Fibroblast of the conjunctiva (primary cell): Measurements from ENCODE around the gene PADI2.

Experiments used
- DNase-seq: peaks from one replicate; pipeline ENCODE4 v3.0.0-alpha.2; 2010; ENCODE audit warnings: low read depth

Gene PADI2

DNA sequence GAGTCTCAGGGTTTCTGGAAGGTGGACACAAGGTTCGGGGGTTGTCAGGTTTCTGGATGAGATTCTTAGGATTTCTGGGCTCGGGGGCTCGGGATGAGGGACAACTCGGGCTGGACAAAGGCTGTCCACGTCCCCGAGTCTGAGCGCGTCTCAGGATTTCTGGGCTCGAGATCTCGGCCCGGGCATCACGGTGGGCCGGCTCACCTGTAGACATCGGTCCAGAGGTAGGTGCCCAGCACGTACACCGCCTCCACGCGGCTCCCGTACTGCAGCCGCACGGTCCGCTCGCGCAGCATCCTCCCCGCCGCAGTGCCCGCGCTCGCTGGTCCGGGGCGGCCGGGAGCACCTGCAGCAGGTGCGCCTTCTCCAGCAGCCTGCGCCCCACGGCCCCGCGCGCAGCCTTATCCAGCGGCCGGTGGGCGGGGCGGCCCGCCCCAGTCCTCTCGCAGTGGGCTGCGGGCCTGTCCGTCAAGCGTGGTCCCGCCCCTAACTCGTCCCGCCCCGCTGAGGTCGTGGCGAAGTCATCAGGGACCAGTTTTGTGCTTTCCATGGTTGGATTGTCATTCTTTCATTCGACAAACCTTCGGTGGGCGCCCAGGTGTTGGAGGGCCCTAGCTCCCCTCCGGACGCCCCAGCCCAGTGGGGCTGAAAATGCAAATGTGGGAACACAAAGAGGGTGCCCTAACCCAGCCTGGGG lies at the start of gene PADI2:
TSS of gene PADI2 (minus strand) at position 376 of the 697 bp plus-strand sequence. CDS start at position 296, 80 bp downstream.
- DNase-seq: no peak

DNA sequence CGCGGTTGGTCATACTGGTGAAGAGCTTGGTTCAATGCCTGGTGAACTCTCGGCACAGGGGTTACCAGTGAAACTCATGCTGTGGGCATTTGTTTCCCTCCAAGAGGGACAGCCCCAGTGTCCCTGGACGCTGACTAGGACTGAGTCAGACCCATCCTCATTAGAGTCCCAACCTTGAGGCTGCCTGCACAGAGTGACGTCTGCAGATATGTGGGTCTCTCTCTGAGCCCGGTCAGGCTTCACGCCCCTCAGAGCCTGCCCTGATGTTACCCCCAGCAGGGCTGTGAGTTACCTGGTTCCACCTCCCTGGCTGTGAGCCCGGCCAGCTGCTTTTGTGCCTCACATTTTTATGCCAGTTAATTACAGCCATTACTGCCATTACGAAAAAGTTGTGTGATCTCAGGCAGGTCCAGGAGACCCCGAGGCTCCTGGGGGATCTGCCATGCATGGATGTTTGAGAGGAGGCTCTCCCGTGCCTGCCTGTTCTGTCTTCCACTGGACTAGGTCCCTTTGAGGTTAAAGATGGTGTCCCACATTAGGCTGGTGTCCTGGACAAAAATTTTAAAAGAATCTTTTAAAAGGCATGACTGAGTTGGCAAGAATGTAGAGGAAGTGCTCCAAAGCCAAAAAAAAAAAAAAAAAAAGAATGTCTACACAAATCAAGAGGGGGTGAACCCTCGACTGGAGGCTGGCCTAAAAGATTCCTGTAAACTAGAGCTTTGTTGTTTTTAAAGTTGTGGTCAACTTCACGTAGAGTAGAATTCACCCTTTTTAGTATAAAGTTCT lies 49.0 kb upstream of the PADI2 start:
- peak; percentile 14 for DNase-seq

DNA sequence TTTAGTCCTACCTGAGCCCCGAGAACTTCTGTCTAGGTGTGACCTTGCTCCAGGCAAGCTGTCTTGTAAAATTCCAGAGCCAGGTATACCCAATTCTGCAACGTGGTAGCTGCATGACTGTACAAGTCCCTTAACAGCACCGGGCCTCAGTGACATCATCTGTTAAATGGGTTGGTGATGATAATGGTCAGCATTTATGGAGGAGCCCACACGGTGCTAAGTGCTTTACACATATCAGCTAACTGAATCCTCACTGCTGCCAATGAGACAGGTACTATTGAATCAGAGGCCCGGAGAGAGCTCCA lies 48.5 kb upstream of the PADI2 start:
- DNase-seq: no peak

DNA sequence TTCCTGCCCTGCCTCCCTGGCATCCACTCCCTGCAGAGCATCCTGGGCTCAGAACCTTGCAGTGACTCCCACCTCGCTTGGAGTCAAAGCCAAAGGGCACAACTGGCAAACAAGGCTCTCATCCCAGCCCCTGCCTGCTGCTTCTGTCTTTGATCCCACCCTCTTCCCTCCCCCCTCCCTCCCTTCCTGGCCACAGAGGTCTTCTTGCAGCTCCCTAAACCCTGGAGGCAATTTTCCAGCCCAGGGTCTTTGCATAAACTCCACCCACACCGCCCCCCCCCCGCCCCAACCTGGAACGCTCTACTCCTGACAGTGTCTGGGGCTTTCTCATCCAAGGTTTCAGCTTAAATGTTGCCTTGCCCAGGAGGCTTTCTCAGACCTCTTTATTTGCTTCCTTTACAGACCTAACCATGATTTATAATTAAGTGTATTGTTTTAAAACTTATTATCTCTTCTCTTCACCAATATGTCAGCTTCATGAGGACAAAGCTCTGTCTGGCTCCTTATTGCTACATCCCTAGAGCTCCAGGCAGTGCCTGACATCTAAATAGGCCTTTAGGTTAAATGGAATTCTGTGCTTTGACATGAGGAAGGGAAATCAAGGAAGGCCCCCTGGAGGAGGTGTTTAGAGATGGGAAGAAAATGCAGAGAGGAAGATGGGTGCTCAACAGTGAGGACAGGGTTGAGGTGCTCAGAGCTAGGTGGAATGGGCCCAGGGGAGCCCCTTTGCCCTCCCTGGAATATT lies 48.0 kb upstream of the PADI2 start:
- no peak for DNase-seq

DNA sequence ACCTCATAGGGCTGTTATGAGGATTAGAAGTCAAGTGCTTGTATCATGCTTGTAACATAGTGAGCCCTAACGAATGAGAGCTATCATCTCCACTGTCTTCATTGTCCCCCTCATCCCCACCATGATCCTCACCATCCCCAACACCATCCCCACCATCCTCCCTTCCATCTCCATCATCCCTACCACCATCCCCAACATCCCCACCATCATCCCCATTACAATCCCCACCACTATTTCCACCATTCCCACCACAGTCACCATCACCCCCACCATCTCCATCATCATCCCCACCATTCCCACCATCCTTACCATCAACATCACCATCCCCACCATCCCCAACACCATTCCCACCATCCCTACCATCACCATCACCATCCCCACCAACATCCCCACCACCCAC lies 46.6 kb upstream of the PADI2 start:
- no peak for DNase-seq

DNA sequence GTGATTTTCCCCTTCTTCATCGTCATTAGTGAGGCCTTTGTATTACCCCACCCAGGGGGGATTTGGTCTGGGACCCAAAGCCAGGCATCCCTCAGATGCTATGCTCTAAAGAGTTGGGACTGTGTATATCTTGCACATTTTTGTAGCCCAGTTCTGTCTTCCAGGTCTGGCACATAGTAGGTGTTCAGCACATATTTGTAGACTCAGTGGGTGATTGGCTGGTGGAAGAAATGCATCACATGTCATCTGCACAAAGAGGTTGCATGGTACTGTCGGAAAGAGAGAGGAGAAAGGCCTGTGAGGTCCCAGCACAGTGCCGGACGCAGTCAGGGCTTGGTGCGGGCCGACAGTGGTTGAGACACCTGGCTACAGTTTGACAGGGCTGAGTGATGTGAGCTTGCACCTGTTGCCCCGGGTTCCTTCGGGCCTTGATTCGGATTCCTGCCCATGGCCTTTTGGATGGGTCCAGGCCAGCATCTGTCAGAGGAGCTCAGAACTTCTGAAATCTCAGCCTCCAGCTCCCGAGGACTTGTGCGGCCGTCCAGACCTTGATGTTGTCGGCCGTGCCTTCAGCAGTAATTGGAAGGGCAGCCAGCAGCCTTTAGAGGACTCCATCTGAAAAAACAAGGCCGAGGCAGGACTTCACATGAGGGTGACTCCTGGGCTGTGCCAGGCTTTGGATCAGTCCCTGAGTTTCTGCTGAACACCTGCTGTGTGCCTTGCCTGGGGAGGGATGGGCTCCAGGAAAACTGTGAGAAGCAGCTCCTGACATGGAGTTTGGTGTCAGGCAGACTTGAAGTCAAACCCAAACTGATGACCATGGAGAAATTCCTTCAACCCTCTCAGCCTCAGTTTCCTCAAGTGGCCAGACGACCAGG lies 44.8 kb upstream of the PADI2 start:
- DNase-seq: no peak

DNA sequence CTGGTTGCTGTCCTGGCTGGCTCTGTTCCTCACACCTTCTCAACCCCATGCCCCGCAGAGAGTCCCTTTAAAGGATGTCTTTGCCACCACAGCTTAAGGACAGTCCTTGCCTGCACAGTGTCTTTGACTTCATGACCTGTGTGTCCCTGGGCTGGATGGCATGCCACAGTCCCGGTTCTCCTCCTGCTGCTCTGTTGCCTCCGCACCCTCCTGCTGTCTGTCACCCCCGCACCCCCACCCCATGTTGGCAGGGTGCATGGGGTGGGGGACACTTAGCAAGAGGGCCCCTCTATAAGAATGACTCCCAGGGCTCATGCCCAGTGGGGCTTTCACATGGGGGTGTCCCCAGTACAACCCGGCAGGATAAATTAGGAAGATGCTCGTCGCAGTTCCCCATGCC lies 44.1 kb upstream of the PADI2 start:
- no peak for DNase-seq

DNA sequence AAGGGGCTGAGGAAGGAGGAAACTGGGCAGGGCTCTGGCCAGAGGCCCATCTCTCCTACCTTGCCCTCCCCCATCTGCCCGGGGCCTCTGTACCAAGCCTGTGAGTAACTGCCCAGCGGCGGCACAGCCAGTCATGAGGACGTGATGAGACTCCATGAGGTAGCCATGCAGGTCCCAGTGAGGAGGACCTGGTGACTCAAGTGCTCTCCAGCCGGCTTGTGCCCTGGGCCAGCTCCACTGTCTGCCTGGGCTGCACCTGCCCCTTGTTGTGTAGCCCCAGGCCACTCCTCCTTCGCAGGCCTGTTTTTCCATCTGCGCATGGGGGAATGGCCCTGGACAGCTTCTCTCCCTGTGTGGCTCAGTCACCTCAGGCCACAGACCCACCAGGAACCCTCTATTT lies 43.7 kb upstream of the PADI2 start:
- no peak for DNase-seq

DNA sequence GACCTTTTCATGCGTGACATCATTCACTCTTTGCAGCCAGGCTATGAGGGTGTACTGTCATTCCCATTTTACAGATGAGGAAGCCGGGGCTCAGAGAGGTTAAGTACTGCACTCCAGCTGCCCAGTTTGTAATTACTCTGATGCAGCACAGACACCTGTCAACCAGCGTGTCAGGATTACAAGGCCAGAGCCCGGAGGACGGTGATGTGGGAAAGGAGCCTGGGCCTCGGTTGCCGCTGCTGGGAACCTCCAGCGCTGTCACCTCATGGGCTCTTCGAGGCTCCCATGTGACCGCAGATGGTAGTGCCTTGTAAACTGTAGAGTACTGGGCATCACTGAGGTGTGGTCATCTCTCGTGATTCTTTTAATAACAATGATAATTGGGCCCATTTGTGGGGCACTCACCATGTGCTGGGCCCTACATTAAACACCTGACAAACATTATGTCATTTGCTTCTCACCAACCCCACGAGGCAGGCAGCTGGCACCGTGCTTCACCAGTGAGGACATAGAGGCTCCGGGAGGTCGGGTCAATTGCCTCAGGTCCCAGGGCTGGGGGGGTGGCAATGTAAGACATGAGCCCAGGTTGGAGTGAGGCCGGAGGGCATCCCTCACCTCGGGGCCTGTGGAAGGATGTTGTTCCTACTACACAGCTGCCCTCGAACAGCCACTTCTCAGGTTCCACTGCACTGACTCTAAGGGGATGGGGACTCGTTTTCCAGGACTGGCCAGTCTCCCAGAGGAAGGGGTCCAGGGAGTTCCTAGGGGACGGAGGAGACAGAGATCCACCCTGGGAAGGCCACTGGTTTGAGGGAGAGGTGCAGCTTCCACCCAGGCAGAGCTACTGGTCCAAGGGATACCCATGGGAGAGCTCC lies 42.9 kb upstream of the PADI2 start:
- DNase-seq: no peak

DNA sequence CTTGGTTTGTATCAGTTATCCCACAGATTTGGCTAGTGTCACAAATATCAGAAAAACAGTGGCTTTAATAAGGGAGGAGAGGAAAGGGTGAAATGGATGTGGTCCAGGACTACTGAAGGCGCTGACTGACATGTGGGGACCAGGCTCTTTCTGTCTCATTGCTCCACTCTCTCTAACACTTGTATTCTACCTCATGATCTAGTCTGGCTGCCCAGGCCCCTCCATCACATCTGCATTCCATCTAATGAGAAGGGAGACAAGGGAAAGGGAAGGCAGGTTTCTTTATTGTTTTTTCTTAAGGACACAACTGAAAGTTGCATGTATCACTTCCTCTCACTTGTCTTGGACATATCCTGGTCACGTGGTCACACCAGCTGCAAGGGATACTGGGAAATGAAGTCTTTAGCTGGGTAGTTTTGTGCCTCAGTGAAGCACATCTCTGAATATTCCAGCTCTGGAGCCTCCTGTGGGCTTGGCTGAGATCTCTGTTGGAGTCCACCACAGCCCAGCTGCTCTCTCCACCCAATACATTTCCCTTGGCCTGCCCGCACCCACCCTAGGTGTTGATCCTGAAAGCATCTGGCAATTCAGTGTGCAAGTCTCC lies 42.0 kb upstream of the PADI2 start:
- DNase-seq: no peak

DNA sequence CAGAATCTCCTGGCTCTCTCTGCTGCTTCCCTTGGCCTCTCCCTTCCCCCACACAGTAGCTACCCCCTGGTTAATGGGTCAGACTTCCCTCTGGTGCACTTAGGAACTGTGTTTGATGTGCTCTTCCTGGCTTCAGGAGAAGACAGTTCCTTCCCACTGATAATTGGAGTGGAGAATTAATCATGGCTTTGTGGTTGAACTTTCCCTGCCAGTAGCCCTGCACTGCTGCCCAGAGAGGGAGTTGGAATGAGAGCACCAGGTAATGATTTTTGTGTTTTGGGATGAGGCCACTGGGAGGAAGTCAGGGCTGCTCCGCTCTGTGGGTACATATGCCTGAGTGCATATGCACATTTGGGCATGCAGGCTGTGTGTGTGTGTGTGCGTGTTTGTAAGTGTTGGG lies 39.7 kb upstream of the PADI2 start:
- no peak for DNase-seq

DNA sequence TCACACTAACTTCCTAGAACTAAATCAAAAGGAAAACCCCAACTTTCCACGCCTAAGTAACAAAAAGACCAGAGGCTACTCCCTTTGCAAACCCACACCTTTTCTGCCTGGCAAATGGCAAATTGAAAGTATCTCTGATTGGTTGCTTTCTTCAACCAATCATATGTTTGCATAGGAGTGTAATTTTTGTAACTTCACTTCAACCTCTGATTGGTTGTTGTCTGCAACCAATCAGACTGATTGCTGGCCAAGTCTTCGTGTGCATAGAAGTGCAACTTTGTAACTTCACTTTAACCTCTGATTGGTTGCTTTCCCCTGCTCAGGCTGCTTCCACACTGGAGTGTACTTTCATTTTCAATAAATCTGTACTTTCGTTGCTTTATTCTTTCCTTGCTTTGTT lies 36.9 kb upstream of the PADI2 start:
- DNase-seq: no peak

DNA sequence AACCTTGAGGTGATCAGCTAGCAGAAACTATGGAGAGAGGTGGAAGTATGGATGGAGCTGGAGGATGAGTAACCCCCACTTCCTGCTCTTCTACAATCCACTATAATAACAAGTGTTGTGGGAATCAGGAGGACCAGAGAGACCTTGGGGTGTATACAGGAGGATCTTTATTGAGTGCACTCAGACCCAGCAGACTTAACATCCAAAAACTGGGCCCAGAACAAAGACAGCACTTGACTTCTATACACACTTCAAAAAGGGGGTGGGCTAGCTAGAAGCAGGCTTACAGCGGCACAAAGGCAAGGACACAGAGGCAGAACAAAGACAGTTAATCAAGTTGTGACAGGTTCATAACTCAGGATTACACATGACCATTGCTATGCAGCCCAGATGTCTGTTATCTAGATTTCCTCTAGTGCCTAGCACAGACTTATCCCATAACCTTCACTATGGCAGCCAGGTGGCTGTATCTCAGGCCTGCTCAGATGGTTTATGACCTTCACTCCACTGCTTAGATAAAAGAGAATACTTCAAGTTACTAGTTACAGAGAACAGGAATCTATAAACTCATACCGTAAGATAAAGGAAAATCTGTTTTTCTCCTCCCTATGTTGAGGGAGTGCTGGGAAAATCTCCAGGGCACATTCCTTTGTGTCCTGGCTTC lies 36.1 kb upstream of the PADI2 start:
- DNase-seq: no peak

DNA sequence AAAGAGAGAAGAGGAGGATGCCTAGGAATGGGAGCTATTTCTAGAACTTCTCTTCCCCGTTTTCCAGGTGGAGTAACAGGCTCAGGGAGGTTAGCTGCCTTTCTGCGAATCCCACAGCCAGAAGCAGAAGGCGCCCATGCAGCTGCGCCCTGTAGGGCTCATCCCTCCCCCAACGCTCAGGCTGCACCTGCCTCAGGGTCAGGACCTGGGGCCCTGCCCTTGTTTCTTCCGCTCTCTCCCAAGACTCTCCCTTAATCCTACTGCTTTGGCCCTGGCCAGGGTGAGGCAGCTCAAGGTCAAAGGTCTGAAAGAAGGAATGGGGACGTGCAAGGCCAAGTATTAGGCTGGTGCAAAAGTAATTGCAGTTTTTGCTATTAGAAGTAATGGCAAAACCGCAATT lies 30.5 kb upstream of the PADI2 start:
- DNase-seq: no peak

DNA sequence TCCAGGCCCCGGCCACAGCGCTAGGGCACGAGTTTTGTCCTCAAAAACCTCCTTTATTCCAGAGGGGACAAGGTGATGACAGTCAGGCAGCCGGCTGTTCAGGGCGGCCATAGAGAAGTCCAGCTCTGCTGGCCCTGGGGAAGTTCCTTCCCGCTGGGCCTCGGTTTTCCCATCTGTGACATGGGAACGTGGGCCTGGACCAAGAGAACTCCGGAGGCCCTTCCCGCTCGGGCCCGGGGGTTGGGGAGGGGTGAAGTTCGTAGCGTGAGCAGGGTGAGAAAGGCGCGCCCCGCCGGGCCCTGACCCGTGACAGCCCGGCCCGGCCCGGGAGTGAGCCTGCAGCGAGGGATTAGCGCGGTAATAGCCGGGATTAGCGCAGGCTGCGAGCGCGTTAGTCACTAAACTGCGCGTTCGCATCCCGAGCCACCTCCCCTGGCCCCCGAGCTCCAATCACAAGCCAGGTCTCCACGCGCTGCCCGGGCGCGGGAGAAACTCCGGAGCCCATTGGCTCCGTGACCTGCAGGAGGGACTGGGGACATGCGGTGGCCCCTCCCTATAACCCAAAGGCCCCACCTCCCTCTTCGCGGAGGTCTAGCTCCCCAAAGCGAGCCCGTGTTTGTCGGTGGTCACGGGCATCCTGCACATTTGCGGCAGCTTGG lies 29.8 kb upstream of the PADI2 start:
- DNase-seq: no peak

DNA sequence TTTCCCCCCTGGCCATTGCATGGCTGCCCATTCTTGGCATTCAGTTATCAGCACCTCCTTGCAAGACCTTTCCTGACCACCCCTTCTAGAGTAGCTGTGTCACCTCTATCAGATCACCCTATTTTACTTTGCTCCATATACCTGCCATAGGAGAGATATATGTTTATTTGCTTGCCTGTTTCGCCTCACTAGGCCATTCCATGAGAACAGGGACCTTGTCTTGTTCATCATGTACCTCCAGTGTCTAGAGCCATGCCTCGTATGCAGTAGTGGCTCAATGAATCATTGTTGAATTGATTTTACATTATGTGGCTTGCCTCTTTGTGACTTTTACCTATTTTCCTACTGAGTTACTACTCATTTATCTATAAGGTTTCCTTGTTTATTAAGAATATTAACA lies 26.4 kb upstream of the PADI2 start:
- no peak for DNase-seq

DNA sequence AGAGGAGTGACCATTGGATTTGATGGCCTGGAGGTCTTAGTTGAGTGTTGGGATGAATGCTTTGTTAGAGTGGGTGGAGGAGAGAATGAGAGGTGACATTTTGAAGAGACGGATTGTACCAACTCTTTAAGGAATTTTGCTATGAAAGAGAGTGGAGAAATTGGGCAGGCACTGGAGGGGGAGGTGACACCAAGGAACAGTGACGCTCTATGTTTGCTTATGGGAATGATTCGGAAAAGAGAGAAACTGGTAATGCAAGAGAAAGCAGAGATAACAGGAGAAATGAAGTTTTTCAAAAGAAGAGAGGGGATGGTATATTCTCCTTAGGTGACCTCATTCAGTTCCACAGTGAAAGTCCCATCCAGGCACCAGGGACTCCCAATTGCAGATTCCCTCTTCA lies 24.5 kb upstream of the PADI2 start:
- DNase-seq: no peak

DNA sequence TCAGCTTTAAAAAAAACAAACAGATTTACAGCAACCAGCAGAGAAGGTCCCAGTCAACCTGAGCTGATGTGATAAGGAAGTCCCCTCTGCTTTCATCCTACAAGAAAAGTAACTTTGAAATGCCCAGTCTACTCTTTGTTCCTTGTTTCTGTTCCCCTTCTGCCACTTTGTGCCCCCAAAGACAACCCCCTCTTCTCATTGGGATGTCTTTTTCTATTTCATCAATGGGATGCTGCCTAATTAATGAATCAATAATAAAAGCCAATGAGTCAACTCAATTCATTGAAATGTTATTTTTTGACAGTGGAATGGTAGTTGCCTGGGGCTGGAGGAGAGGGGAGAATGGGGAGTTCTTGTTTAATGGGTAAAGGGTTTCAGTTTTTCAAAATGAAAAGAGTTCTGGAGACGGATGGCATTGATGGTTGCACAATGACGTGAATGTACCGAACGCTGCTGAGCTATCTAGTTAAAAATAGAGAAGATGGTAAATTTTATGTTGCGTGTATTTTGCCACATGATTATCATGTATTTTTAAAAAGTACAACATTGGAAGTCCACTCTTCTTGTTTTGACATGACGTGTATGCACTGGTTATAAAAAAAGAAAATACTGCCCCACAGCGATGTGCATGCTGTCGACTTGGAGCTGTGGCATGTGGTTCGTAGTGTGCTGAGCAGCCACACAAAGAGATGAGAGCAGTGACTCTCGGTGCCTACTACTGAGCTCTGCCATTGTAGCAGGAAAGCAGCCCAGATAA lies 22.4 kb upstream of the PADI2 start:
- no peak for DNase-seq

DNA sequence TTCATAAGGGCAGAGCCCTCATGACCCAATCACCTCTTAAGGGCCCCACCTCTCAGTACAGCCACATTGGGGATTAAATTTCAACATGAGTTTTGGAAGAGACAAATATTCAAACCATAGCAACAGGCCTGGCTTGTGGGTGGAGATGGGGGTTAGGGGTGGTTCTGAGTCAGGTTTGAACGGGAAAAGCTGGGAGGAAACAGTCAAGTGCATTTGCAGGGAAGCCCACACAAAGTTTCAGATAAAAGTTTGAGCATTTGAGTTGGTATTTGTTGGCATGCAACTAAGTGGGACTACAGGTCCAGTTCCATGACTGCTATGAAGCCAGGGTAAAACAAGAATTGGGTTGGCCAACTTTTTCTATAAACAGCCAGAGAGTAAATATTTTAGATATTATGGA lies 21.0 kb upstream of the PADI2 start:
- no peak for DNase-seq
